Keratinocyte (primary cell): ENCODE results near the gene CNGA4. TPM values are rescaled to one million over a fixed set of nuclear protein-coding genes. Genes with fewer than 3 reads are reported as not detected.

Source experiments
- DNase-seq: peaks from one replicate; pipeline ENCODE4 v3.0.0-alpha.2; 2011; ENCODE audit warnings: low read depth, missing footprints, low spot score
- FAIRE-seq: peaks from 2 replicates; lab custom pipeline; 2011; peaks lifted over from hg19 to GRCh38; lab: Jason Lieb, UNC
- H2AFZ ChIP-seq: 2 replicates; pipeline ENCODE4 v1.6.0; 2012; ENCODE audit warnings: low read length, control low read depth, inconsistent platforms; ENCODE audit not compliant: control insufficient read depth
- H3K27ac ChIP-seq: 2 replicates; pipeline ENCODE4 v1.5.1; 2011; ENCODE audit warnings: low read length; ENCODE audit not compliant: control insufficient read depth, insufficient read depth
- H3K27me3 ChIP-seq: 3 replicates; pipeline ENCODE4 v1.6.0; 2011; ENCODE audit warnings: low read length; ENCODE audit not compliant: control insufficient read depth, insufficient read depth; ENCODE audit errors: extremely low read depth
- H3K36me3 ChIP-seq, 2 experiments: 2 replicates in 1 of 2; 3 replicates in 1 of 2; pipeline ENCODE4 v1.5.1; 2011; ENCODE audit warnings: low read length in 2 of 2, mild to moderate bottlenecking in 1 of 2; ENCODE audit not compliant: control insufficient read depth in 2 of 2, insufficient read depth in 2 of 2; ENCODE audit errors: extremely low read depth in 1 of 2
- H3K4me1 ChIP-seq: 3 replicates; pipeline ENCODE4 v1.5.1; 2011; ENCODE audit warnings: low read length; ENCODE audit not compliant: control insufficient read depth, insufficient read depth; ENCODE audit errors: extremely low read depth
- H3K4me2 ChIP-seq: 3 replicates; pipeline ENCODE4 v1.6.0; 2011; ENCODE audit warnings: low read depth, low read length; ENCODE audit not compliant: control insufficient read depth, insufficient read depth; ENCODE audit errors: extremely low read depth
- H3K4me3 ChIP-seq, 3 experiments: fragments of 200-600 bp in 1 of 3; sonication (generic) in 1 of 3; 2 replicates in 2 of 3; 3 replicates in 1 of 3; pipeline ENCODE4 v1.5.1; 2011 to 2016; ENCODE audit warnings: low read length in 3 of 3, mild to moderate bottlenecking in 3 of 3, control low read depth in 2 of 3, inconsistent platforms in 1 of 3, low read depth in 1 of 3, mixed read lengths in 1 of 3, mixed run types in 1 of 3, moderate library complexity in 1 of 3; ENCODE audit not compliant: control insufficient read depth in 2 of 3, insufficient read depth in 2 of 3; ENCODE audit errors: extremely low read depth in 1 of 3
- H3K79me2 ChIP-seq: 2 replicates; pipeline ENCODE4 v1.6.0; 2012; ENCODE audit warnings: low read length; ENCODE audit not compliant: control insufficient read depth, insufficient read depth
- H3K9ac ChIP-seq: 3 replicates; pipeline ENCODE4 v1.6.0; 2011; ENCODE audit warnings: low read length; ENCODE audit not compliant: control insufficient read depth, insufficient read depth; ENCODE audit errors: extremely low read depth
- H3K9me1 ChIP-seq: 3 replicates; pipeline ENCODE4 v1.6.0; 2011; ENCODE audit warnings: low read length; ENCODE audit not compliant: control insufficient read depth, insufficient read depth; ENCODE audit errors: extremely low read depth
- H3K9me3 ChIP-seq: 2 replicates; pipeline ENCODE4 v1.5.1; 2012; ENCODE audit warnings: low read depth, low read length; ENCODE audit not compliant: control insufficient read depth
- H4K20me1 ChIP-seq: 3 replicates; pipeline ENCODE4 v1.6.0; 2011; ENCODE audit warnings: low read length; ENCODE audit not compliant: control insufficient read depth, insufficient read depth; ENCODE audit errors: extremely low read depth
- EZH2 ChIP-seq: IDR thresholded peaks from one replicate; pipeline ENCODE4 v1.6.1; 2012; ENCODE audit warnings: inconsistent platforms, mild to moderate bottlenecking, low read length, moderate library complexity
- dilution Hi-C: fragments of 300-500 bp; cut with MboI; formaldehyde crosslinking; loops from one replicate; pipeline ENCODE4 v1.7.0; 2020; ENCODE audit warnings: low sequenced_read_pairs; ENCODE audit not compliant: extremely low pct_ligation_motif_present
- polyA plus RNA-seq, 5 experiments: library from polyadenylated mRNA; depleted of rRNA in 3 of 5; stranded (reverse) in 3 of 5; stranded (forward) in 1 of 5; unstranded in 1 of 5; fragments of >200 nt; gene quantifications; 1 replicate in 1 of 5; 2 replicates in 3 of 5; 3 replicates in 1 of 5; pipeline versions ENCODE4 v1.2.1 to v1.2.3, GENCODE V29; 2011 to 2012; ENCODE audit warnings: missing spikeins in 2 of 5, low read depth in 1 of 5, low replicate concordance in 1 of 5
- TF ChIP-seq, protein P1 (sequence below), 3 experiments: IDR thresholded peaks in 1 of 3; conservative IDR thresholded peaks in 1 of 3; optimal IDR thresholded peaks in 1 of 3; 2 replicates in 2 of 3; 3 replicates in 1 of 3; pipeline versions ENCODE3 to v1.5.1; 2011; ENCODE audit warnings: low read length in 3 of 3, mild to moderate bottlenecking in 3 of 3, moderate library complexity in 2 of 3, control low read depth in 1 of 3, inconsistent platforms in 1 of 3; ENCODE audit not compliant: insufficient read depth in 2 of 3; ENCODE audit errors: extremely low read depth in 1 of 3

Gene CNGA4
- polyA plus RNA-seq, 1 donor (not counting 4 experiments of a cell fraction or from before 2014, with no cell fraction given): 0.09 TPM

- TF ChIP-seq, protein P1, sequence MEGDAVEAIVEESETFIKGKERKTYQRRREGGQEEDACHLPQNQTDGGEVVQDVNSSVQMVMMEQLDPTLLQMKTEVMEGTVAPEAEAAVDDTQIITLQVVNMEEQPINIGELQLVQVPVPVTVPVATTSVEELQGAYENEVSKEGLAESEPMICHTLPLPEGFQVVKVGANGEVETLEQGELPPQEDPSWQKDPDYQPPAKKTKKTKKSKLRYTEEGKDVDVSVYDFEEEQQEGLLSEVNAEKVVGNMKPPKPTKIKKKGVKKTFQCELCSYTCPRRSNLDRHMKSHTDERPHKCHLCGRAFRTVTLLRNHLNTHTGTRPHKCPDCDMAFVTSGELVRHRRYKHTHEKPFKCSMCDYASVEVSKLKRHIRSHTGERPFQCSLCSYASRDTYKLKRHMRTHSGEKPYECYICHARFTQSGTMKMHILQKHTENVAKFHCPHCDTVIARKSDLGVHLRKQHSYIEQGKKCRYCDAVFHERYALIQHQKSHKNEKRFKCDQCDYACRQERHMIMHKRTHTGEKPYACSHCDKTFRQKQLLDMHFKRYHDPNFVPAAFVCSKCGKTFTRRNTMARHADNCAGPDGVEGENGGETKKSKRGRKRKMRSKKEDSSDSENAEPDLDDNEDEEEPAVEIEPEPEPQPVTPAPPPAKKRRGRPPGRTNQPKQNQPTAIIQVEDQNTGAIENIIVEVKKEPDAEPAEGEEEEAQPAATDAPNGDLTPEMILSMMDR (optimal IDR thresholded peaks at IDR 0.05 in 1 of 3, IDR thresholded peaks at IDR 0.05 in 1 of 3, conservative IDR thresholded peaks at IDR 0.05 in 1 of 3; ENCODE audit: extremely low read depth in 1 of 3, insufficient read depth in 2 of 3, low read length in 3 of 3): no peak
- no peak for TF ChIP-seq EZH2
- Histone ChIP-seq H4K20me1 (no peaks in the 10 kb centered on the region), H3K4me2 (no peak overlapping the region), H3K4me1 (peaks cover 10% of the 10 kb centered on the region), H3K27ac (no peak overlapping the region), H3K36me3 (no peaks in the 10 kb centered on the region), H3K9ac (no peak overlapping the region), H3K9me1 (no peaks in the 10 kb centered on the region), H2AFZ (no peak overlapping the region), H3K9me3 (no peaks in the 10 kb centered on the region), H3K79me2 (no peaks in the 10 kb centered on the region), H3K4me3 (no peak overlapping the region), H3K27me3 (peaks cover 5% of the 10 kb centered on the region)
- dilution Hi-C loops: no loop called here
- DNase-seq: no peak
- no peak for FAIRE-seq
Measured at GRCh38 chr11:6251990-6252473, 13.1 kb downstream of the CNGA4 start.

DNA sequence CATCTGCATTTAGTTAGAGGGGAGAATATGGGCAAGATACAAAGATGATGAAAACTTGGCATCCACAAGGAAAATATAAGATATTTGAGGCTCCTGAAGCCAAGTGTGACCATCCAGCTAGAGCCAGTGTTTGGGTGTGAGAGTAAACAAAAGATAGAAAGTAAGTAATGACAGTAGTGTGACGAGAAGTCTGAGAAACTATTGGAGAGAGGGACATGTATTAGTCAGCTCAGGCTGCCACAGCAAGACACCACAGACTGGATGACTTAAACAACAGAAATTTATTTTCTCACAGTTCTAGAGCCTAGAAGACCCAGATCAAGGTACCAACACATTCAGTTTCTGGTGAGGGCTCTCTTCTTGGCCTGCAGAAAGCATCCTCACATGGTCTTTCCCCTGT, 14.3 kb downstream of the CNGA4 start:
- H3K36me3 ChIP-seq: no peaks in the 10 kb centered on the region
- H3K79me2 ChIP-seq: no peaks in the 10 kb centered on the region
- H3K27me3 ChIP-seq: peaks cover 16% of the 10 kb centered on the region
- no peak overlapping the region for H3K9ac ChIP-seq
- H3K4me2 ChIP-seq: no peak overlapping the region
- no peaks in the 10 kb centered on the region for H4K20me1 ChIP-seq
- no peaks in the 10 kb centered on the region for H3K9me3 ChIP-seq
- no peak overlapping the region for H3K4me3 ChIP-seq
- FAIRE-seq (no peak), DNase-seq (no peak)
- dilution Hi-C loops: no loop called here
- H2AFZ ChIP-seq: no peak overlapping the region
- H3K4me1 ChIP-seq: peaks cover 10% of the 10 kb centered on the region
- H3K9me1 ChIP-seq: no peaks in the 10 kb centered on the region
- TF ChIP-seq EZH2: no peak
- TF ChIP-seq, protein P1 (optimal IDR thresholded peaks at IDR 0.05 in 1 of 3, IDR thresholded peaks at IDR 0.05 in 1 of 3, conservative IDR thresholded peaks at IDR 0.05 in 1 of 3; ENCODE audit: extremely low read depth in 1 of 3, insufficient read depth in 2 of 3, low read length in 3 of 3): no peak
- H3K27ac ChIP-seq: no peak overlapping the region
